ENCODE measurements around the gene BARX1. TPM values are rescaled to one million over a fixed set of nuclear protein-coding genes. Genes with fewer than 3 reads are reported as not detected.

Gene BARX1
- total and polyA plus RNA-seq, 7 donors = 0.23 TPM; not detected in 6

DNA sequence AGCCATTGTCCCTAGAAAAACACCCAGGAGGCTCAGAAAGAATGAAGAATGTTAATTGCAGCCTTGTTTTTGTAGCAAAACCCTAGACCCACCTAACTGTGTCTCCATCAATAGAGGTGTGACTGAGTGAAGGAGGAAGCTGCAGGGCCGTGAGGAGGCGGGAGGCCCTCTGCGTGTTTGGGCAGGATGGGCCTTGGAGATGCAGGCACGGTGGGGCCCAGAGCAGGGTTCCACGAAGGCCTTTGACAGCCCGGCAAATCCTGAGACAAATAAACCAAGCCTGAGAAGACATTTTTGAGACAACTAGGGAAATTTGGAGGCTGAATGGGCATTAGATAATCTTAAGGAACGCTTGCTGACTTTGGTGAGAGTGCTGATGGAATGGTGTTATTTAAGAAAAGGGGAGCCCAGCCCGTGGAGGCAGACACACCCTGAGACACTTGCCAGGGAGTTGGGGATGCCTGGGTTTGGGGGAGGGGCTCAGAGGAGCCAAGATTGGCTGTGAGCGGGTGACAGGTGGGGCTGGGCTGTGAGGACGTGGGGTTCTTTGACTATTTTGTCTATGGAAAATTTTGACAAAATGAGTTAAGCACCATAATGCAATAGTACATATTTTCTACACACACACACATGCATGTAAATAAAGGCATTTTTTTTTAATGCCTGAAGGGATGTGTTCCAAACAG is 48.8 kb downstream of the BARX1 start:
- peaks cover 0 to 23% (median 0%) of the 10 kb centered on the region in 3 donors for H3K27me3 ChIP-seq
- H3K4me3 ChIP-seq = no peak overlapping the region
- peak; percentile 19 for DNase-seq
- intact Hi-C loops (cut with DNase I) = no loop called here
- H3K4me1 ChIP-seq = no peaks in the 10 kb centered on the region
- no peaks in the 10 kb centered on the region for H3K36me3 ChIP-seq
- no peak for TF ChIP-seq EP300 (IDR thresholded peaks at IDR 0.05)
- no peak for TF ChIP-seq POLR2A (IDR thresholded peaks at IDR 0.05)
- TF ChIP-seq, protein P1, sequence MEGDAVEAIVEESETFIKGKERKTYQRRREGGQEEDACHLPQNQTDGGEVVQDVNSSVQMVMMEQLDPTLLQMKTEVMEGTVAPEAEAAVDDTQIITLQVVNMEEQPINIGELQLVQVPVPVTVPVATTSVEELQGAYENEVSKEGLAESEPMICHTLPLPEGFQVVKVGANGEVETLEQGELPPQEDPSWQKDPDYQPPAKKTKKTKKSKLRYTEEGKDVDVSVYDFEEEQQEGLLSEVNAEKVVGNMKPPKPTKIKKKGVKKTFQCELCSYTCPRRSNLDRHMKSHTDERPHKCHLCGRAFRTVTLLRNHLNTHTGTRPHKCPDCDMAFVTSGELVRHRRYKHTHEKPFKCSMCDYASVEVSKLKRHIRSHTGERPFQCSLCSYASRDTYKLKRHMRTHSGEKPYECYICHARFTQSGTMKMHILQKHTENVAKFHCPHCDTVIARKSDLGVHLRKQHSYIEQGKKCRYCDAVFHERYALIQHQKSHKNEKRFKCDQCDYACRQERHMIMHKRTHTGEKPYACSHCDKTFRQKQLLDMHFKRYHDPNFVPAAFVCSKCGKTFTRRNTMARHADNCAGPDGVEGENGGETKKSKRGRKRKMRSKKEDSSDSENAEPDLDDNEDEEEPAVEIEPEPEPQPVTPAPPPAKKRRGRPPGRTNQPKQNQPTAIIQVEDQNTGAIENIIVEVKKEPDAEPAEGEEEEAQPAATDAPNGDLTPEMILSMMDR (IDR thresholded peaks at IDR 0.05) = no peak
- no peak for TF ChIP-seq POLR2AphosphoS5 (IDR thresholded peaks at IDR 0.05)
- H3K9me3 ChIP-seq = peaks cover 0 to 4% (median 0%) of the 10 kb centered on the region in 4 donors
- H3K27ac ChIP-seq = no peak overlapping the region
- WGBS, 2 donors = 68% methylated on average over 10 of the region's 10 CpGs

DNA sequence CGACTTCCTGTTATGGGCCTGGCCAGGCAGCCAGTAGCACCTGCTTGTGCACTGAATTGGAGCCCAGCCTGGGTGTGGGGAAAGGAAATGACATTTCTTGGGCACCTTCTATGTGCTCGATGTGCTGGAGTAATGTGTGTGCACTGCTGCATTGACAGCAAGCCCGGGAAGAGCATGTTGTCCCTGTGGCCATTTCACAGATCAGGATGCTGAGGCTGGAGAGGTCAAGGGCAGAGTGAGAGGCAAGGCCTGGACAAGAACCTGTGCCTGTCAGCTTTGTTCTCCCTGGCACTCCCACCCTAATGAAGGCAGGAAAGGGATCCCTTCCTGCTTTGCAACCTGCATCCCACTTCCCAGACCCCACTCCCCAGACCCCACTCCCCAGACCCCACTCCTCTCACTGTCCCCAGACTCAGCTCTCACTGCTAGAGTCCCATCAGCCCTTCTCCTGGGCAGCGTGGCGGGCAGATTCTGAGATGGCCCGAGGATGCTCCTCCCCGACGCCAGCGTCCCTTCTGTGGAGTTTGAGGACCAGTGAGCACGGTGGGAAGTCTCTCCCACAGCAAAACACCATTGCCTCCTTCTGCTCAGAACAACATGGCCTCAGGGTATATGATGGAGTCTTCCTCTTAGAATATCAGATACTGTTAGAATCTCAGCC is 49.6 kb downstream of the BARX1 start:
- Histone ChIP-seq H3K4me1 (no peaks in the 10 kb centered on the region), H3K4me3 (no peak overlapping the region), H3K9me3 (peaks cover 0 to 4% (median 0%) of the 10 kb centered on the region in 4 donors), H3K27ac (no peak overlapping the region), H3K36me3 (no peaks in the 10 kb centered on the region), H3K27me3 (peaks cover 0 to 23% (median 0%) of the 10 kb centered on the region in 3 donors)
- TF ChIP-seq POLR2A (IDR thresholded peaks at IDR 0.05) (no peak), EP300 (IDR thresholded peaks at IDR 0.05) (no peak), POLR2AphosphoS5 (IDR thresholded peaks at IDR 0.05) (no peak)
- TF ChIP-seq, protein P1 (IDR thresholded peaks at IDR 0.05) = no peak
- intact Hi-C loops (cut with DNase I) = no loop called here
- peak; percentile 46 for DNase-seq
- WGBS, 2 donors = 85 to 89% methylated on average over 10 of the region's 10 CpGs

DNA sequence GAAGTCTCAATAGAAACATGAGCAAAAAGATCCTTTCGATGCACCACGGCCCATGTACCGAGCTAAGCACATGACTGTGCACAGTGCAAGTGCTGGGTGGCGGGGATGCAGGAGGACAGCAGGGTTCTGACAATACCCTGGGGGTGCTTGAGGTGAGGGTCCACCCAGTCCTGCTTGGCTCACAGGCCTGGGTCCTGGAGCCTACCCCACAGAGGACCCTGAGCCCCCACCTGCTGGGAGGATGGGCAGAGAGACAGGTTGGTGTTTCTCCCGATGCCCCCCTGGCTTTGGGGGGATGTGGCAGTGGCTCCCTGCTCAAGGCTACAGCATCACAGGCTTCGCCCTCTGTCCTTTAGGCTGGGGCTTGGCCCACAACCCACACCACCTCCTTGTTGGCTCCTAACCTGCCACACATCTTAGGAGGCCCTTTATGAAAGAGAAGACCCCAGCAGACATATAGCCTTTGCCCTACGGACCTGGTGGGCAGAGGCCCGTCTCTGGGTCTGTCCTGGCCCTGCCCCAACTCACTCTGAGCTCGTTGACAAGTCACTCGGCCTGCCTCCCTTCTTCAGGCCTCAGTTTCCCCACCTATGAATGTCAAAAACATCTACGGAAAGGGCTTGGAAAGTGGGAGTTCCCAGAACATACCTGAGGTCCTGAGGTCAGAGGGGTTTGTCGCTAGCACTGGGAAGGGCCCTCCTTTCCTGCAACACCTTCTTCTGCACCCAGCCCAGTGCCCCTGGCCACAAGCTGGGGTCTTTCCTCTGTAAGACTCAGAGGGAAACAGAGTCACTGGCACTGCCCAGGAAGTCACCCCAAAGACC is 50.3 kb downstream of the BARX1 start:
- Histone ChIP-seq H3K27me3 (peaks cover 0 to 23% (median 0%) of the 10 kb centered on the region in 3 donors), H3K36me3 (no peaks in the 10 kb centered on the region), H3K9me3 (peaks cover 0 to 4% (median 0%) of the 10 kb centered on the region in 4 donors), H3K4me3 (no peak overlapping the region), H3K4me1 (no peaks in the 10 kb centered on the region), H3K27ac (no peak overlapping the region)
- intact Hi-C loops (cut with DNase I) = no loop called here
- peak; percentile 45 for DNase-seq
- WGBS, 2 donors = 72 to 88% methylated on average over 12 of the region's 12 CpGs
- no peak for TF ChIP-seq EP300 (IDR thresholded peaks at IDR 0.05)

DNA sequence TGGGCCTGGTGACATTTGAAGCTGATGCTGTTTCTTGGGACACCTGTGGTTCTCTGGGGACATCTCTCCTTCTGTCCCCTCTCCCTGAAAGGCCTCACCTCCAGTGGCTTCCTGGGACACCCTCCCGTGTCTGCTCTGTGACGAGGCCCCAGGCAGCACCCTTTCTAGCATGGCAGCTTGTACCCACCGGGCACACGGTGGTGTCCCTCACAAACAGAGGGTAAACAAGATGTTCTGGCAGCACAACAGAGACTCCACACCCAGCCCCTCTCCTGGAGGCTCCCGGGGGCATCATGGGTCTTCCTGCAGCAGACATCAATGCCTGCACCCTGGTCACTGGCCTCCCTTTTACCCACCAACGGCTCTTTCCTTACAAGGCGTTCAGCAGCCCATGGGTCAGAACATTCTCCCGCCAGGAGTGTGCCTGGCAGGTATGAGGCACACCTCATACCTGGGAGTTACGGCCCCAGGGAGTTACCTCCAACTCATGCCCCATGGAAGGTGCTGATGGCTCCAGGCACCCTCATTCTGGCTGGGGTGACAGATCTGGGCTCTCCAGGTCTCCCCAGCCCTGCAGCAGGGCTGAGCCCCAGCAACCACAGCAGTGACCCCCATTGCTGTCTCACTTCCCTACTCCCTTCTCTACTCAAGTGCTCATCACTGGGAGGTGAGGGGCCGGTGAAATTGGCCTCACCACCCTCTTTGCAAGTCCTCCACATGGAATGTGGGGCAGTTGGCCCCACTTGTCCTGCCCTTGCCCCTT is 51.1 kb downstream of the BARX1 start:
- TF ChIP-seq, protein P1 (IDR thresholded peaks at IDR 0.05) = no peak
- TF ChIP-seq EP300 (IDR thresholded peaks at IDR 0.05) (no peak), POLR2AphosphoS5 (IDR thresholded peaks at IDR 0.05) (no peak), POLR2A (IDR thresholded peaks at IDR 0.05) (no peak)
- DNase-seq = peak; percentile 38
- 74 to 86% methylated on average over 10 of the region's 10 CpGs for WGBS, 2 donors

More for the DNA sequence above, 51.1 kb downstream of the BARX1 start:
- H3K27me3 ChIP-seq = peaks cover 0 to 19% (median 0%) of the 10 kb centered on the region in 3 donors
- no peaks in the 10 kb centered on the region for H3K4me1 ChIP-seq
- H3K9me3 ChIP-seq = peaks cover 0 to 4% (median 0%) of the 10 kb centered on the region in 4 donors
- no peak overlapping the region for H3K27ac ChIP-seq
- intact Hi-C loops (cut with DNase I) = no loop called here
- H3K36me3 ChIP-seq = no peaks in the 10 kb centered on the region
- no peak overlapping the region for H3K4me3 ChIP-seq
